Cardiac septum (tissue), 1 donor: ENCODE measurements around the gene ALDH1A2. TPM values are rescaled to one million over a fixed set of nuclear protein-coding genes. Genes with fewer than 3 reads are reported as not detected.

ENCODE experiments used
- DNase-seq: peaks from one replicate; pipeline ENCODE4 v3.0.0-alpha.2; 2020; ENCODE audit warnings: low spot score
- intact Hi-C: fragments of 100-400 bp; cut with DNase I; formaldehyde crosslinking; loops from one replicate; pipeline ENCODE4 v1.14.0; 2022
- total RNA-seq: library from RNA; stranded (reverse); fragmentation: NEBNext Ultra II Directional; extraction: Animal tissue kit (Norgen Biotek cat#: 25700); gene quantifications from one replicate; pipeline ENCODE4 v1.2.1, GENCODE V29; 2021
- donor health status: DM: no; HTN: no; CAD: no.

The ALDH1A2 gene
- total RNA-seq, 1 donor from 2014 or later: 22.9 TPM

- no peak for DNase-seq
- intact Hi-C loops: loop anchor here (10.0 kb wide), 1 partner anchor 156 kb away; no protein-coding TSS in a partner anchor
Measured at GRCh38 chr15:57920911-57921310, 144.6 kb downstream of the ALDH1A2 start.

- intact Hi-C loops: loop anchor here (10.0 kb wide), 1 partner anchor 155 kb away; no protein-coding TSS in a partner anchor
Measured at GRCh38 chr15:57919754-57920153, 145.8 kb downstream of the ALDH1A2 start.

GRCh38 chr15:57917998-57918397 lies 147.5 kb downstream of the ALDH1A2 start:
- DNase-seq: no peak
- intact Hi-C loops: no loop called here

More at GRCh38 chr15:57919754-57920153, 145.8 kb downstream of the ALDH1A2 start:
- no peak for DNase-seq

GRCh38 chr15:57916695-57917094 lies 148.8 kb downstream of the ALDH1A2 start:
- intact Hi-C loops: no loop called here

GRCh38 chr15:57915827-57916531 lies 149.5 kb downstream of the ALDH1A2 start:
- no peak for DNase-seq
- intact Hi-C loops: no loop called here

More at GRCh38 chr15:57916695-57917094, 148.8 kb downstream of the ALDH1A2 start:
- no peak for DNase-seq

- DNase-seq: no peak
- intact Hi-C loops: no loop called here
Measured at GRCh38 chr15:57914350-57915055, 151.0 kb downstream of the ALDH1A2 start.

GRCh38 chr15:57911247-57911646 lies 154.3 kb downstream of the ALDH1A2 start:
- intact Hi-C loops: no loop called here
- DNase-seq: no peak

GRCh38 chr15:57910672-57911071 lies 154.8 kb downstream of the ALDH1A2 start:
- DNase-seq: no peak
- intact Hi-C loops: no loop called here

GRCh38 chr15:57909388-57909787 lies 156.1 kb downstream of the ALDH1A2 start:
- DNase-seq: no peak
- intact Hi-C loops: no loop called here

GRCh38 chr15:57903626-57904025 lies 161.9 kb downstream of the ALDH1A2 start:
- intact Hi-C loops: no loop called here
- DNase-seq: no peak

Other genes with a start within 250 kb of the ALDH1A2 start
- gene AQP9, start 72.7 kb upstream of the ALDH1A2 start, total RNA-seq: 2.9 TPM